ENCODE measurements around the gene ADAM30.
"Not testable (repeated sequence)": the region's sequence is repeated elsewhere in the genome, so short reads cannot be mapped to it uniquely, and the experiment has no call there.

The ADAM30 gene

DNA sequence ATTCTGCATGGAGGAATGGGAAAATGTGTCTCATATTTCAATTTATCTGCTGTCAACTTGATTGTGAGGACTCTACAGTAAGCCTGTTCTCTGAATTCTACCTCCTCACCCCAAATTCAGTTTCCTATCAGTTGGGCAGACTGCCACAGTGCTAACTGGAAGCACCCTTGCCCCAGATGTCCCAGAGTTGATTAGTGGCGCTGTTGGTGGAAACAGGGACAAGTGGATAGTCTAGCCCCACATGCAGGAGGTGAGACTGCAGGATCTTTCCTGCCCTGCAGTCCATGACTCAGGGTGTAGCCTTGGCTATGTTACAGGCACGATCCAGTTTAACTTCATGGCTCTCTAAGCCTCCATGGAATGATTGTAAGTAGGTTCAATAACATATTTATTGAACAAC lies 22.1 kb downstream of the ADAM30 start:
- DNase-seq (ENCODE audit: low read depth in 2 of 2) = no peak

DNA sequence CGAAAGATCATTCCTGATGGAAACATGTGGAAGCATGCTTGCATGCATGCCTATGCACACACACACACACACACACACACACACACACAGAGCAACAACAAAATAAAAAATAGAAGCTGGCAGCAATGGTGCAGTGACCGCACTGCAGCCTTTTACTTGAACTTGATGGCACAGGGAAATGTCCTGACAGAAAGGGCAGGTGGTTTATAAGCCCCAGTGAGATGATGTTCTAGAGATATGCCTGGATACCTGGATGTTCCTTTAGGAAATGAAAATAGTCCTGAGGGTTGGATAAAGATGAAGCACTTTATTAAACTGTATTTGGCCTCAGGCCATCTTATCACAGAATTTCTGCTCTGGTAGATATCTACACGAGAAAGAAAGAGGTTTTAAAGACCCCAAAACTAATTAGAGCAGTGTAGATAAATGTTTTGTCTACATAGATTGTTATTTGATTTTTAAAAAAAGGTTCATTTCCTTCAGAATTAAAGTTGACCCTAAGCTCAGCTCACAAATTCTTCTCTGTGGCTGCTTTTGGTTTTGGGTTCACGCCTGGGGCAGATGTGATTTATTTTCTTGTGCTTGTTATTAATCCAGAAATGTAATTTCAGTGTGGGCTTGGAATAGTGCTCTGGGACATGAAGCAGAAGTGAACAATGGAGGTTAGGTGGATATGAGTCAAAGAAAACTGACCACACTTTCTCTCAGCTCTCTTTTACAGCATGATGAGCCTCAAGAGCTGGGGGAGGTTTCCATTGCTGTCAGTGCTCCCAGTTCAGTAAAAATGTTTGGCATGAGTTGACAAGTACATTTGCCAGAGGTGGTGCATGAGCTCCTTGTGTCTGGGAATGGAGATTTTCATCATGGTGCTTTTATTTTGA lies 22.9 kb downstream of the ADAM30 start:
- no peak for DNase-seq (ENCODE audit: low read depth in 2 of 2)

GRCh38 chr1:119871881-119872280 lies 24.4 kb downstream of the ADAM30 start:
- no peak for DNase-seq (ENCODE audit: low read depth in 2 of 2)

DNA sequence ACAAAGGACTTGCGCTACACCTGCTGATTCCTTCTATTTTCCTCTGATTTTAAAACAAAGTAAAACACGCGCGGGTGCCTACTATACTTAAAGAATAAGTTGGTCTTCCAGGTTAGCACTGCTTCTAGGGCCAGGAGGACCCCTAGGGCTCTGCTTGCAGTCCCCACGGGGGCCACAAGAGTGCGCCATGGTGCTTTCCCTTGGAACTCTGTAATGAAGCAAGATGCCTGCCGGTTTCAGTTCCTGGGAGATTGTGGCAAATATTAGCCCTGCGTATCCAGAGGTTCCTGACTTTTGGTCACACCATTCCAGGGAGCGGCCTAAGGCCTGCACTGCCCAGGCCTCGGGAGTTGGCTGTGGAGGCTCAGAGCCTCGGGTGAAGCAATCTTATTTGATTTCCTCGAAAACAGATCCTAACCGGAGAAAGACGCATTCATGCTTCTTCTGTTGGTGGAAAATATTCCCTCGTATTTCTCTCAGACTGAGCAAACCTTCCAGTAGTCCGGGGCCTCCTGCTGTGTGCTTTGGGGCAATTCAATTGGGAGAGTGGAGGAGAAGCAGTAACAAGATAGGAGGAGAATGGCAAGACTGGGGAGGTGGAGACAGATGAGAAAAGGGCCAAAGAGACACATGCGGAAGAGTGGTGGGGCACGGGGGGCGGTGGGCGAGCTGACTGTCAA lies 25.3 kb downstream of the ADAM30 start:
- peak; percentile 31 to 32 for DNase-seq (ENCODE audit: low read depth in 2 of 2)

GRCh38 chr1:119869995-119870394 lies 26.3 kb downstream of the ADAM30 start:
- no peak for DNase-seq (ENCODE audit: low read depth in 2 of 2)

DNA sequence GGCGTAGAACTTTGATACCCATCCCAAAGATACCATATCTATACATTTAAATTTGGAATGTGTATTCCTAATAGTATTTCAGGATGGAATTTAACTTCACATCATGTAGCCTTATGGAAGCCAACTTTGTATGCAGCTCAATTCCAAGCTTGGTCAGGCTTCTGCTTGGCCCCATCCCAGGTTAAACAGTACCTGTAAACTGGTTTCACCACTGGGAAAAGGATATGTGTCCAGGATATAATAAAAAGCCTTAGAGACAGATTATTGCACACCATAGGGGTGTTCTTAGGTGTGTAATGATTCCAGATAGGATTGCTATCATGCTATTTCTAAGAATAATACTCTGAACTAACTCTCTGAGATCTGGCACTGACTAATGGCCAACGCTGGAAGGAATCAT lies 28.1 kb downstream of the ADAM30 start:
- DNase-seq (ENCODE audit: low read depth in 2 of 2) = no peak

DNA sequence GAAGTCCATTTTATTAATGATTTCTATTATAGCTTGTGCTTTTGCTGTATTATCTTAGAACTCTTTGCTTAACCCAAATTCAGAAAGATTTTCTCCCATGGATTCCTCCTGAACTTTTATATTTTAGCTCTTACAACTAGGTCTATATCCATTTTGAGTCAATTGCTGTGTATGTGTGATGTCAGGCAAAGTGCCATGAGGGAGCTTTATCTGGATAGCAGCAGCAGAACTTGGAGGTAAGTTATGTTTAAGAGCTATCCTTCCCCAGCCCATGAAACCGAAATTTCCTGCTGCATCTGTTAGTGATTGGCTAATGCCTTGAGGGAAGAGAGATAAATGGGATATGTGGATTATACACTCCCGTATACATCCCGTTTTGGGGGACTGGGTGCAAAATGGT lies 29.9 kb downstream of the ADAM30 start:
- DNase-seq (ENCODE audit: low read depth in 2 of 2) = no peak

DNA sequence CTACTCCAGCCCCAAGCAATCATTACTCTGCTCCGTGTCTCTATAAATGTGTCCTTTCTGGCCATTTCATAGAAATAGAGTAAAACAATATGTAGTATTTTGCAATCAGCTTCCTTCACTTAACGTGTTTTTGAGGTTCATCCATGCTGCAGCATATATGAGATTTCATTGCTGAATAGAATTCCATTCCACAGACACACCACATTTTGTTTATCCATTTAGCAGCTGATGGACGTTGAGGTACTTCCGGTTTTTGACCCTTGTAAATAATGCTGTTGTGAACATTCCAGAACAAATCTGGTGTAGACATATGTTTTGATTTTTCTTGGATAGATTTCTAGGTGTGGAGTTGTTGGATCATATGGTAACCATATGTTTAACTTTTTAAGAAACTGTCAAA lies 30.7 kb downstream of the ADAM30 start:
- DNase-seq (ENCODE audit: low read depth in 2 of 2) = no peak

- no peak for DNase-seq (ENCODE audit: low read depth in 2 of 2)
Measured at GRCh38 chr1:119862276-119862675, 34.0 kb downstream of the ADAM30 start.

- no peak for DNase-seq (ENCODE audit: low read depth in 2 of 2)
Measured at GRCh38 chr1:119861547-119861946, 34.8 kb downstream of the ADAM30 start.

DNA sequence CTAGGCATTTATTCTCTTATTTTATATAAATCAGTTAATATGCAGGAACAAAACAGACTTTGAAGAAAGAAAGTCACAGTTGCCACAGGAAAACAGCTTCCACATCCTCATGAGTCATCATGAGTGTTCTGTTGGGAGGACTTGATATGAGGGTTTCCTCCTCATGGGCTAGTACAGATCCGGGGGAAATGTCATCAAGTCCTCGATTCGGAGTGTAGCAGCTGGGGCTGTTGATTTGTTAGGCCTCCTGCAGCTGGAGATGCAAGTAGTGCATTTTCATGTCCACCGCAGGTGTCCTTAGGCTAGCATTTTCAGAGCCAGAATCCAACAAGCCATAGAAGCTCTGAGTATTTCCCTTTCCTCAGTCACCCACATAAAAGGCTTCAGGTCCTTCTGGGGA lies 36.7 kb downstream of the ADAM30 start:
- DNase-seq (ENCODE audit: low read depth in 2 of 2) = no peak

- DNase-seq (ENCODE audit: low read depth in 2 of 2) = not testable (repeated sequence)
Measured at GRCh38 chr1:119858556-119859214, 37.6 kb downstream of the ADAM30 start.

GRCh38 chr1:119858126-119858525 lies 38.2 kb downstream of the ADAM30 start:
- DNase-seq (ENCODE audit: low read depth in 2 of 2) = no peak

- DNase-seq (ENCODE audit: low read depth in 2 of 2) = no peak
Measured at GRCh38 chr1:119853155-119853554, 43.2 kb downstream of the ADAM30 start.

DNA sequence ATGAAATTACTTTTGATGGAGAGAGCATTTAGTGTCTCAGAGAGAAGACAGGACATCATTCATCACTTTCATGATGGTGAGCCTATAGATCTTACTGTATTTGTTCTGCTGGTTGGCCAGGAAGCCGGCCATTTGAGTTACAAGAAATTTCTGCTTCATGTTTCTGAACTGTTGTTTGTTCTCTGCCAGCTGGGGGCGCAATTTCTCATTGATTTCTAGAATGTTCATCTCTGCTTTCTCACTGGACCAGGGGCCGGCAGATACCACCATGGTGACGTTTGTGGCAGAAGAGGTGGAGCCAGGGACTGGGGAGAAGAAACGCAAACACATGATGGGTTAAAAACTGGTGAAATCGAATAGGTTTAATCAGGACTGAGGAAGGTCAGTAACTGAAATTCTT lies 52.1 kb downstream of the ADAM30 start:
- not testable (repeated sequence) for DNase-seq (ENCODE audit: low read depth in 2 of 2)
